Activated B cell treated with CpG ODN at 0.5 μM for 24 hours (primary cell): ENCODE data around the gene FURIN. TPM values are rescaled to one million over a fixed set of nuclear protein-coding genes. Genes with fewer than 3 reads are reported as not detected.

Experiments used
- ATAC-seq: fragments of 200-7000 bp; cut with Tn5 transposase; one replicate; pipeline ENCODE4 v1.10.0; 2021; ENCODE audit warnings: low read depth, mild to moderate bottlenecking, moderate library complexity
- CTCF ChIA-PET: fragments of 350-600 bp; sonication (Branson Sonifier 250); formaldehyde crosslinking; loops from one replicate; lab custom pipeline; 2021; ENCODE audit warnings: antibody characterized with exemption; lab: Charles Lee
- POLR2A ChIA-PET: fragments of 350-600 bp; sonication (Branson Sonifier 250); formaldehyde crosslinking; loops from one replicate; lab custom pipeline; 2021; ENCODE audit warnings: antibody characterized with exemption; lab: Charles Lee
- DNase-seq: peaks from one replicate; pipeline ENCODE4 v3.0.0; 2022
- H3K27ac Mint-ChIP-seq: one replicate; pipeline ENCODE4 v1.8.0; 2020; ENCODE audit warnings: mixed read lengths
- H3K27me3 Mint-ChIP-seq: one replicate; pipeline ENCODE4 v1.8.0; 2021; ENCODE audit warnings: mixed read lengths
- H3K36me3 Mint-ChIP-seq: one replicate; pipeline ENCODE4 v1.8.0; 2021; ENCODE audit warnings: low read depth, mixed read lengths
- H3K4me1 Mint-ChIP-seq: one replicate; pipeline ENCODE4 v1.8.0; 2021; ENCODE audit warnings: mixed read lengths
- H3K4me3 Mint-ChIP-seq: one replicate; pipeline ENCODE4 v1.8.0; 2020; ENCODE audit warnings: mild to moderate bottlenecking, mixed read lengths
- H3K9me3 Mint-ChIP-seq: one replicate; pipeline ENCODE4 v1.8.0; 2020; ENCODE audit warnings: mixed read lengths
- CTCF ChIP-seq: fragments of 200-600 bp; IDR thresholded peaks from one replicate; pipeline ENCODE4 v1.8.0; 2022; ENCODE audit warnings: antibody characterized with exemption, mild to moderate bottlenecking
- intact Hi-C: fragments of 100-400 bp; cut with micrococcal nuclease; formaldehyde crosslinking; loops from one replicate; pipeline ENCODE4 v1.15.1; 2024
- total RNA-seq: library from RNA; stranded (reverse); gene quantifications from 2 replicates; pipeline ENCODE4 v1.2.3, GENCODE V29; 2022

The FURIN gene
- total RNA-seq = 46.5 and 46.6 TPM in 2 replicates

- H3K27me3 Mint-ChIP-seq = no peaks in the 10 kb centered on the region
- TF ChIP-seq CTCF = no peak
- H3K27ac Mint-ChIP-seq = peak within 1 kb of the TSS; percentile 68
- ChIA-PET CTCF (no interaction called here), POLR2A (interaction anchor here (0.6 to 4.6 kb wide), 6 partner anchors 10 to 399 kb away, joined by 3 to 20 read pairs (median 4); partner anchors contain the start of gene MAN2A2)
- H3K4me1 Mint-ChIP-seq = peaks cover 50% of the 10 kb centered on the region
- H3K36me3 Mint-ChIP-seq = peaks cover 3% of the 10 kb centered on the region
- DNase-seq (no peak), ATAC-seq (no peak)
- no peaks in the 10 kb centered on the region for H3K9me3 Mint-ChIP-seq
- intact Hi-C loops = no loop called here
- peak within 1 kb of the TSS; percentile 19 for H3K4me3 Mint-ChIP-seq
Observed at GRCh38 chr15:90868261-90868689, at the start of gene FURIN. Gene FURIN, plus strand, starts transcription at chr15:90868588. Its CDS starts 7,153 bp downstream, at chr15:90875741.

DNA sequence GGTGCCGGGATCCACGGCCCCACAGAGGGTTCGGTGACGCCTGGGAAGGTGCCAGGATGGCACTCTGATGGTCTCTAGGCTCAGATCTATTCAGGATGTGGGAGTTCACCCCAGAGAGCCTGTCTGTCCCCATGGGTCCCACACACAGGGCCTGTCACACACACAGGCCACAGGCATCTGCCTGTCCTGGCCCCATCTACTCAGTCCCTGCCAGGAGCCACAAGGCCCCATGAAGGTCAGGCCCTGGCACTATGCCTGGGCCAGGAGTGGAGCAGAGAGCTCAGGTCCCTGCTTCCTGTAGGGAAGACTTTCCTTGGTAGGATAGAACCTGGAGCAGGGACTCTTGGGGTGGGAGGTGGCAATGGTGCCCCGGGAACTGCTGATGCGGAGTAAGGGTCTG is 49.0 kb upstream of the FURIN start:
- TF ChIP-seq CTCF = no peak
- H3K4me3 Mint-ChIP-seq = no peak overlapping the region
- POLR2A ChIA-PET = no interaction called here

GRCh38 chr15:90819850-90820249 is 48.5 kb upstream of the FURIN start:
- Mint-ChIP-seq H3K36me3 (peaks cover 7% of the 10 kb centered on the region), H3K9me3 (no peaks in the 10 kb centered on the region), H3K27ac (no peak overlapping the region), H3K4me1 (peaks cover 46% of the 10 kb centered on the region), H3K4me3 (no peak overlapping the region), H3K27me3 (no peaks in the 10 kb centered on the region)
- intact Hi-C loops = loop anchor here (2.0 kb wide), 1 partner anchor 115 kb away; the partner anchor contains the start of gene UNC45A
- ATAC-seq (no peak), DNase-seq (no peak)
- ChIA-PET CTCF (no interaction called here), POLR2A (no interaction called here)
- TF ChIP-seq CTCF = no peak

More for the DNA sequence above, 49.0 kb upstream of the FURIN start:
- Mint-ChIP-seq H3K9me3 (no peaks in the 10 kb centered on the region), H3K27ac (no peak overlapping the region), H3K36me3 (peaks cover 9% of the 10 kb centered on the region), H3K27me3 (no peaks in the 10 kb centered on the region), H3K4me1 (peaks cover 48% of the 10 kb centered on the region)
- CTCF ChIA-PET = interaction anchor here (1.6 to 2.8 kb wide), 2 partner anchors 66 to 172 kb away, joined by 5 to 42 read pairs; partner anchors contain the start of gene FES
- intact Hi-C loops = loop anchor here (2.0 kb wide), 1 partner anchor 115 kb away; the partner anchor contains the start of gene UNC45A
- no peak for ATAC-seq
- DNase-seq = no peak

DNA sequence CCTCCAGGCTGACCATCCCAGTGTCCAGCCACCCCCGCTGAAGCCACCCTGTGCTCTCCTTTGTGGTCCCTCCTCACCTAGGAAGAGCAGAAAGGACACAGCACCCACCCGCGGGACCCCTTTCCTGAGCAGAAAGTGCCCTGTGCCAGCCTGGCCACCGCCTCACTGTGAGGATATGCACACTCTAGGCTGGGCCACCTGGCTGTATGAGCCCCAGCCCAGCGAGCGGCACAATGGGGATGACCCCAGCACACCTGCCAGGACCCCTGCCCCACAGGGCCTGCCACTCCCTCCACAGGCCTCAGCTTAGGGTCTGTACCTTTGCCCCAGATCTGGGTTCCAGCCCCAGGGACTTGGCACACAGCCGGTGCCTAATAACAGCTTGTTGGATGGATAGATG is 47.9 kb upstream of the FURIN start:
- ATAC-seq (no peak), DNase-seq (no peak)
- Mint-ChIP-seq H3K27me3 (no peaks in the 10 kb centered on the region), H3K36me3 (peaks cover under 1% of the 10 kb centered on the region), H3K4me3 (no peak overlapping the region), H3K27ac (no peak overlapping the region), H3K4me1 (peaks cover 40% of the 10 kb centered on the region), H3K9me3 (no peaks in the 10 kb centered on the region)
- ChIA-PET CTCF (no interaction called here), POLR2A (no interaction called here)
- no peak for TF ChIP-seq CTCF
- intact Hi-C loops = no loop called here

GRCh38 chr15:90822204-90822955 is 46.0 kb upstream of the FURIN start:
- no peaks in the 10 kb centered on the region for H3K9me3 Mint-ChIP-seq
- no peaks in the 10 kb centered on the region for H3K36me3 Mint-ChIP-seq
- no peak overlapping the region for H3K4me3 Mint-ChIP-seq
- intact Hi-C loops = no loop called here
- TF ChIP-seq CTCF = no peak
- H3K27ac Mint-ChIP-seq = no peak overlapping the region
- no peak for DNase-seq
- ATAC-seq = no peak
- POLR2A ChIA-PET = interaction anchor here (0.5 to 1.4 kb wide), 3 partner anchors 22 to 42 kb away, joined by 3 to 5 read pairs (median 4); no protein-coding TSS in a partner anchor
- CTCF ChIA-PET = no interaction called here
- H3K4me1 Mint-ChIP-seq = peaks cover 29% of the 10 kb centered on the region
- H3K27me3 Mint-ChIP-seq = no peaks in the 10 kb centered on the region
